Tibial nerve (tissue), 3 donors: ENCODE results near the gene LMOD3.

ENCODE experiments used
- CTCF ChIP-seq, 5 experiments: fragments of 200-600 bp in 3 of 5; fragments of 450-650 bp in 2 of 5; sonication (generic) in 3 of 5; IDR thresholded peaks; one replicate each; pipeline ENCODE4 v1.5.1; 2016 to 2019; ENCODE audit warnings: antibody characterized with exemption in 5 of 5, mild to moderate bottlenecking in 3 of 5, moderate library complexity in 2 of 5
- POLR2A ChIP-seq, 2 donors: fragments of 450-650 bp; IDR thresholded peaks; one replicate each; pipeline ENCODE4 v1.6.1; 2017; ENCODE audit warnings: antibody characterized with exemption in 2 of 2, mild to moderate bottlenecking in 2 of 2, moderate library complexity in 2 of 2

- TF ChIP-seq POLR2A (IDR thresholded peaks at IDR 0.05) (no peak), CTCF (IDR thresholded peaks at IDR 0.05) (no peak)
These were observed 21.2 kb upstream of the LMOD3 start for GRCh38 chr3:69143612-69144011.
